Myocyte (in vitro differentiated cells): ENCODE measurements around the gene ATF7IP2. TPM values are rescaled to one million over a fixed set of nuclear protein-coding genes. Genes with fewer than 3 reads are reported as not detected.
A peak's percentile ranks its signal among the peaks of the same experiment; 100 is the strongest.
"Not testable (repeated sequence)": the region's sequence is repeated elsewhere in the genome, so short reads cannot be mapped to it uniquely, and the experiment has no call there.

Experiments used
- DNase-seq: peaks from one replicate; pipeline ENCODE4 v3.0.0-alpha.2; 2012; ENCODE audit warnings: low read depth
- total RNA-seq: library from RNA; depleted of rRNA; stranded (reverse); fragments of >200 nt; gene quantifications from 2 replicates; pipeline ENCODE4 v1.2.3, GENCODE V29; 2014

The ATF7IP2 gene
- total RNA-seq, 1 donor from 2014 or later = 10.1 TPM

- not testable (repeated sequence) for DNase-seq
These were observed 66.6 kb downstream of the ATF7IP2 start for GRCh38 chr16:10452208-10453158.

GRCh38 chr16:10453159-10453510 lies 67.3 kb downstream of the ATF7IP2 start:
- no peak for DNase-seq

GRCh38 chr16:10465821-10466220 lies 80.0 kb downstream of the ATF7IP2 start:
- peak; percentile 27 for DNase-seq

DNA sequence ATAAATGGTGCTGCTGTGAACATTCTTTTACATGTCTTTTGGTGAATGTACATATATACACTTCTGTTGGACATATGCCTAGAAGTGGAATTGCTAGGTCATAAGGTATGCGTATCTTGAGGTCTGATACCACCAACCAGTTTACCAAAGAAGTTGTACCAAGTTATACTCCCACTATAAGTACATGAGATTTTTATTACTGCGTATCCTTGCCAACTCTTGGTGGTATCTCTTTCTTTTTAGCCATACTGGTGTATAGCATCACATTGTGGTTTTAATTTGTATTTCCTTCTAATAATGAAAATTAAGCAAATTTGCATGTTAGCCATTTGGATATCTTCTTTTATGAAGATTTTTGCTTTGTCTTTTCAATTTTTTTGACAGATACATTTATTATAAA lies 80.5 kb downstream of the ATF7IP2 start:
- DNase-seq = no peak

DNA sequence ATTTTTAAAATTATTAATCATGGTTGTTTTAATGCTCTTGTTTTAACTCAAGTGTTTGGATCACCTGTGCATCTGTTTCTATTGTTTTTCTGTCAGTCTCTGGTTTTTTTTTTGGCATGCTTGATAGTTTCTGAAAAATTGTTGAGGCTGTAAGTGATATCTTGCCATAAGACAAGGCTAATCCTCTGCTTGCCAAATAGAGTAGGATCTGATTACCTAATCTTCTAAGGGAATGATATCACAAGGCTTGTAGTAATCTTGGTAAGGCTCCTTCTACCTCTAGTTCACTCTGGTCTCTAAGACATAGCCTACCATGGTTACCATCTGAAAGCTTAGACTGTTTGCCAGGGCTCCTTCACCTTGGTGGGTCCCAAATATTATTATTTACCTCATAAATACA lies 81.0 kb downstream of the ATF7IP2 start:
- peak; percentile 18 for DNase-seq

DNA sequence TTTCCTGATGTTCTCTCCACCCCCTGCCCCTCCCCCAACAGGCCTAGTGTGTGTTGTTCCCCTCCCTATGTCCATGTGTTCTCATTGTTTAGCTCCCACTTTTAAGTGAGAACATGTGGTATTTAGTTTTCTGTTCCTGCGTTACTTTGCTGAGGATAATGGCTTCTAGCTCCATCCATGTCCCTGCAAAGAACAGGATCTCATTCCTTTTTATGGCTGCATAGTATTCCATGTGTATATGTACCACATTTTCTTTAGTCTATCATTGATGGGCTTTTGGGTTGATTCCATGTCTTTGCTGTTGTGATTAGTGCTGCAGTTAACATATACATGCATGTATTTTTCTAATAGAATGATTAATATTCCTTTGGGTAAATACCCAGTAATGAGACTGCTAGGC lies 90.8 kb downstream of the ATF7IP2 start:
- DNase-seq = not testable (repeated sequence)

GRCh38 chr16:10480151-10480550 lies 94.3 kb downstream of the ATF7IP2 start:
- DNase-seq = no peak

GRCh38 chr16:10485159-10485558 lies 99.3 kb downstream of the ATF7IP2 start:
- DNase-seq = no peak

- no peak for DNase-seq
These were observed 100.0 kb downstream of the ATF7IP2 start for GRCh38 chr16:10485698-10486382.

GRCh38 chr16:10490141-10490540 lies 104.3 kb downstream of the ATF7IP2 start:
- no peak for DNase-seq

DNA sequence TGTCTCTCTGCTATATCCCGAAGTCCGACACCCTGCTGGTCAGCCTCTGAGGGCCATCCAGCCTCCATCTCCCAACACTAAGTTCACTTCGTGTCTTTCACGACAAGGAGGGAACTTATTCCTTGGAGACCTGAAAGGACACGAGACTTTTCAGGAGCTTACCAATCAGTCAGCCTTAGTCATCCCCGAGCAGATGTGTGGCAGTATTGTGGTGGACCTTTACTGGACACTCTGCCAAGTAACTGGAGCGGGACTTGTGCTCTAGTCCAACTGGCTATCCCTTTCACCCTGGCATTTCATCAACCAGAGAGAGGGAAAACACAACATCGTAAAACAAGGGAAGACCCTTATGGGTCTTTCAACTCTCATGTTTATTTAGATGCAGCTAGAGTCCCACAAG lies 107.4 kb downstream of the ATF7IP2 start:
- DNase-seq = peak; percentile 67

DNA sequence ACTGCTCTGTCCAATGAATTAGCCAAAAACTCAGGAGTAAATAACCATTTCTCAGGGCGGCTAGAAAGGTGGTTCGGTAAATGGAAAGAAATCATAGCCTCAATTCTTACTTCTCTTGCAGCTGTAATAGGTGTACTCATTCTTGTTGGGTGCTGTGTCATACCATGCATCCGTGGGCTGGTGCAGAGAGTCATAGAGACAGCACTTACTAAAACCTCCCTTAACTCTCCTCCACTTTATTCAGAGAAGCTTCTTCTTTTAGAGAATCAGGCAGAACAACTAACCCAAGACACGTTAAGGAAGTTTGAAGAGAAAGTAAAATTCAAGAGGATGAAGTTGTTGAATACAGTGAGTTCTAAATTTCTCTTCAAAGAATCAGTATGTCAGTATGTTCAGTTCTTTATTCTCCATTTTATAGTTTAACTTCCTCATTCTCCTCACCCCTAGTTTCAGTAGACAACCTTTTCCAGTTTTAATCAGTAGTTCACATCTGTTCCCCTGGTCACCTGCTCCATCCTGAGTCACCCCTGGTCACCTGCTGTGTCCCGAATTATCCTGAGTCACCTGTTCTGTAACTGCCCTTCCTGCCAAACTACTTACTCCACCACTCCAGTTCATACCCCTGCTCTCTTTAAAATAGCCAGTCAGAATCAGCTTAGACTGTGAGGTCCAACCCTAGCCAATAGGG lies 108.6 kb downstream of the ATF7IP2 start:
- DNase-seq = no peak

GRCh38 chr16:10495031-10495345 lies 109.1 kb downstream of the ATF7IP2 start:
- no peak for DNase-seq

DNA sequence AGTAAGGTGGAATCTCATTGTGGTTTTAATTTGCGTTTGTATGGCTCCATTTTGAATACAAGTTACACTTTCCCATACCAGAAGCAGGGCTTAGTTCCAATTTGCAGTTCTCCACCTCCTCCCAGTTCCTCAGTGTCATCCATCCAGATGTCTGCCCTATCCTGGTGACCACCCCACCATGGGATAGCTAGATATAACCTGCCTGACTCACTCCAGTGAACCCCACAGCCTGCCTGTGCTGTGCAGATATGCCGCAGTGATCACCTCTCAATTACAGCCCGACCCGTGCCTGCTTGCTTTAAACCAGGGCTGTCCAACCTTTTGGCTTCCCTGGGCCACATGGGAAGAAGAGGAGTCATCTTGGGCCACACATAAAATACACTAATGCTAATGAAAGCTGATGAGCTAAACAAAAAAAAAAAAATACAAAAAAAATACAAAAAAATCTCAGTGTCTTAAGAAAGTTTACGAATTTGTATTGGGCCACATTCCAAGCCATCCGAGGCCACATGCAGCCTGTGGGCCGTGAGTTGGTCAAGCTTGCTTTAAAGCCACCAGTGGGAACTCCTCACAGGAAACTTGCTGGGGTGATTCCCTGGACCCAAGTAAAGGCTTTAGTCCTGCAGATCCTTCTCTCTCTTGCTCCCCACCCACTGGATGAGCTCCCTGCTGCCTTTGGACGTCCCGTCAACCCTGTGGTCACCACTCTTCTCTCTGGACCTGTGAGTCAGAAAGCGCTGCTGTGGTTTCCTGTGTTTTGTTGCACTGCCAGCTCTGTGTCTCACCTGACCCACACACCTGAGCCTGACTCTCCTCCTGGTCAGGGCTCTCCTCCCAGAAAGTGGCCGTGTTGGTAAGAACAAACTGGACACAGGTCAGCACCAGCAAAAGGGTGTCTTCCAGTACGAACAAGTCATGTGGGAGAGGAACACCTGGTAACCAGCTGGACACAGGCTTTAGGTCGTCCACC lies 111.6 kb downstream of the ATF7IP2 start:
- DNase-seq = no peak

GRCh38 chr16:10500582-10500981 lies 114.7 kb downstream of the ATF7IP2 start:
- DNase-seq = no peak

GRCh38 chr16:10501016-10501607 lies 115.3 kb downstream of the ATF7IP2 start:
- DNase-seq = no peak

- no peak for DNase-seq
These were observed 116.9 kb downstream of the ATF7IP2 start for GRCh38 chr16:10502776-10503175.

DNA sequence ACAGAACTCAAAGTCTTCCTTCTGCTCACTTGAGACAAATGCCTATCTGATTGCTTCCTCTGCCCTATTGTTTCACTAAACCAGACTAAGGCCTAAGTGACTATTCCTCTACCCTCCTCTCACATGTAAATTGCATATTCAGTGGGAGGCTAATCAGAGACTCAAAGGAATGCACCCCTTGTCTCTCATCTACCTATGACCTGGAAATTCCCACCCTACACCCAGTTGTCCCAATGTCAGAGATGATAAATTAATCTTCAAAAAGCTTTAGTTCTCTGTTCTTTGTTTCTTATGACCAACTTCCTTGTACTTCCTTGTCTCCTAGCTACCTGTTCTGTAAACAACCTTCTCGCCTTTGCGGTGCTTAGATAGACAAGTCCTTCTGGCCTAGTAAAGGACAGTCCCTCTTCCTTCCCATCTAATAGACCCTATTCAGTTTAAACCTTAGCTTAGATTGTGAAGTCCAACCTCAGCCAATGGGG lies 118.6 kb downstream of the ATF7IP2 start:
- no peak for DNase-seq

GRCh38 chr16:10505286-10505685 lies 119.4 kb downstream of the ATF7IP2 start:
- not testable (repeated sequence) for DNase-seq

- DNase-seq = peak; percentile 81
These were observed 123.7 kb downstream of the ATF7IP2 start for GRCh38 chr16:10509534-10510025.
